Measurements from ENCODE around the gene PDGFC.

PDGFC gene

GRCh38 chr4:156773648-156774357, 197.8 kb downstream of the PDGFC start:
- no peak for DNase-seq (ENCODE audit: low spot score)
- no peak for TF ChIP-seq CTCF (IDR thresholded peaks at IDR 0.05)
- Histone ChIP-seq H3K4me3 (no peak overlapping the region), H3K27ac (peak overlapping the region; percentile 28 to 64)

- no peak for DNase-seq (ENCODE audit: low spot score)
- Histone ChIP-seq H3K4me3 (peak overlapping the region; percentile 48), H3K27ac (peak overlapping the region; percentile 36 to 63)
- TF ChIP-seq CTCF (IDR thresholded peaks at IDR 0.05) = no peak
These were observed 200.3 kb downstream of the PDGFC start for GRCh38 chr4:156771171-156771837.

- TF ChIP-seq CTCF (IDR thresholded peaks at IDR 0.05) = no peak
These were observed 201.5 kb downstream of the PDGFC start for GRCh38 chr4:156770140-156770539.

GRCh38 chr4:156767911-156768415, 203.6 kb downstream of the PDGFC start:
- Histone ChIP-seq H3K4me3 (no peak overlapping the region), H3K27ac (no peak overlapping the region)
- DNase-seq (ENCODE audit: low spot score) = no peak
- TF ChIP-seq CTCF (IDR thresholded peaks at IDR 0.05) = no peak

More at GRCh38 chr4:156770140-156770539, 201.5 kb downstream of the PDGFC start:
- Histone ChIP-seq H3K27ac (peak overlapping the region; percentile 12 to 24), H3K4me3 (peak overlapping the region; percentile 11)
- no peak for DNase-seq (ENCODE audit: low spot score)

- H3K4me3 ChIP-seq = no peak overlapping the region
- TF ChIP-seq CTCF (IDR thresholded peaks at IDR 0.05) = no peak
- H3K27ac ChIP-seq = no peak overlapping the region
- no peak for DNase-seq (ENCODE audit: low spot score)
These were observed 204.8 kb downstream of the PDGFC start for GRCh38 chr4:156766846-156767245.

- H3K27ac ChIP-seq = no peak overlapping the region
- H3K4me3 ChIP-seq = no peak overlapping the region
- no peak for TF ChIP-seq CTCF (IDR thresholded peaks at IDR 0.05)
- DNase-seq (ENCODE audit: low spot score) = no peak
These were observed 206.3 kb downstream of the PDGFC start for GRCh38 chr4:156765277-156765676.
